ENCODE data around the gene PIEZO2. TPM values are rescaled to one million over a fixed set of nuclear protein-coding genes. Genes with fewer than 3 reads are reported as not detected.
"Not testable (repeated sequence)": the region's sequence is repeated elsewhere in the genome, so short reads cannot be mapped to it uniquely, and the experiment has no call there.

The PIEZO2 gene
- total RNA-seq, 2 donors from 2014 or later, result 0.63 to 3.0 TPM

DNA sequence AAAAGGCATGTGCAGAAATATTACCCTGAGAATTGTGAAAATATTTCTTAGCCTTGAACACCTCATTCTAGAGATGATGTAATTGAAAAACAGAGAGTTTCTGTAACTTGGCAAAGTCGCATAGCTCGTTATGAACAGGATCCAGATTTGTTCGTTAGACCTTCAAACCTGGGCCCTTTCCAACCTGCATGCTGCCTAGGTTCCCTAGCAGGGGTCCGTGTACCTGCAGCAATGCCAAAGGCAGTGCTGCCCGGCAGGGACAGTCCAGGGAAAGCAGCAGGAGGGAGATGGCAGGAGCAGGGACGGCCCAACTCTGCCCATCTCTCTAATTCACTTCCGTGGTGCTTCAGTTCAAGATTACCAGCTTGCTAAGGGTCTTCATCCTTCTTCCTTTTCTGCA lies 12.0 kb downstream of the PIEZO2 start:
- no peak for TF ChIP-seq CTCF (IDR thresholded peaks at IDR 0.05)
- Histone ChIP-seq H3K4me3 (no peak overlapping the region), H3K4me1 (no peaks in the 10 kb centered on the region), H3K9me3 (no peaks in the 10 kb centered on the region), H3K36me3 (no peaks in the 10 kb centered on the region), H3K27me3 (no peaks in the 10 kb centered on the region), H3K27ac (no peak overlapping the region)
- no peak for DNase-seq (ENCODE audit: low spot score)

- DNase-seq (ENCODE audit: low spot score), result no peak
Observed at GRCh38 chr18:11136241-11136640, 13.1 kb downstream of the PIEZO2 start.

GRCh38 chr18:11134940-11135339 lies 14.4 kb downstream of the PIEZO2 start:
- H3K27ac ChIP-seq, result no peak overlapping the region
- TF ChIP-seq CTCF (IDR thresholded peaks at IDR 0.05), result no peak
- H3K4me3 ChIP-seq, result no peak overlapping the region
- peaks cover 0 to under 1% of the 10 kb centered on the region in 2 donors for H3K9me3 ChIP-seq
- DNase-seq (ENCODE audit: low spot score), result no peak
- H3K4me1 ChIP-seq, result no peaks in the 10 kb centered on the region
- no peaks in the 10 kb centered on the region for H3K36me3 ChIP-seq
- no peaks in the 10 kb centered on the region for H3K27me3 ChIP-seq

More at GRCh38 chr18:11136241-11136640, 13.1 kb downstream of the PIEZO2 start:
- TF ChIP-seq CTCF (IDR thresholded peaks at IDR 0.05), result no peak
- no peaks in the 10 kb centered on the region for H3K27me3 ChIP-seq
- H3K36me3 ChIP-seq, result no peaks in the 10 kb centered on the region
- no peaks in the 10 kb centered on the region for H3K4me1 ChIP-seq
- H3K9me3 ChIP-seq, result no peaks in the 10 kb centered on the region
- no peak overlapping the region for H3K27ac ChIP-seq
- H3K4me3 ChIP-seq, result no peak overlapping the region

DNA sequence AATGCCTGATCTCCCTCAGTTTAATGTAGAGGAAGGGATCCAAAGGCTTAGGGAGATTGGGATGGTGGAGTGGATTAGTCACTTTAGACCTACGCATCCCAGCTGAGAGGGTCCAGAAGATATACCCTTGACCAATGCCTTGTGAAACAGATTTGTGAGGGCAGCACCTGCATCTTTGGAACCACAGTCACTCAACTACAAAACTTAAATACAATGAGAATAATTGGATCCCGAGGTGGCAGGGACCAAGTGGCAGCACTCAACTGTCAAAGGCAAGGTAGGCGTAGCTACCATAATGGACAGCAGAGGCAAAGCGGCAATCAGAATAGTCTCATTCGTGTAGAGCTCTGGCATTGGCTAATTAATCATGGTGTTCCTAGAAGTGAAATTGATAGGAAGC lies 20.3 kb downstream of the PIEZO2 start:
- H3K36me3 ChIP-seq; H3K4me1 ChIP-seq; H3K27ac ChIP-seq; H3K27me3 ChIP-seq; DNase-seq (ENCODE audit: low spot score); H3K4me3 ChIP-seq: not testable (repeated sequence)
- H3K9me3 ChIP-seq, result peaks cover 0 to 16% of the 10 kb centered on the region in 2 donors

GRCh38 chr18:11125492-11126315 lies 23.7 kb downstream of the PIEZO2 start:
- Histone ChIP-seq H3K4me3 (no peak overlapping the region), H3K27me3 (no peaks in the 10 kb centered on the region), H3K27ac (no peak overlapping the region), H3K9me3 (peaks cover 0 to 16% of the 10 kb centered on the region in 2 donors), H3K36me3 (no peaks in the 10 kb centered on the region), H3K4me1 (no peaks in the 10 kb centered on the region)
- no peak for DNase-seq (ENCODE audit: low spot score)
- no peak for TF ChIP-seq CTCF (IDR thresholded peaks at IDR 0.05)

DNA sequence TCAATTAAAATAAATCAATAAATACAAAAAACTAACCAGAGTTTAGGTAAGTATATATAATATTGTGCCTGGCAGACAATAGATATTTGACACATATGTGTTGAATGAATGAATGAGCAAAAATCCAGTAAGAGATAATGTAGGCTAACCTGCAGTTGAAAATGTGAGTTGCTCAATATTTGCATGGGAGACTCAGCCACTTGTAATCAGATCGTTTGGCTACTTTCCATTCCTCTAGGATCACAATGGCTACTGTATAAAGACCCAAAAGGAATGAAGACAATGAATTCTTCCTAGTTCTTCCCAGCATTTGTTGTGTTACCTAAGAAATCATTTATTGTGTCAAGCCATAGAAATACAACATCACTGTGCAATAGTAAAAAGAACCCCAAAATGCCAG lies 25.3 kb downstream of the PIEZO2 start:
- H3K36me3 ChIP-seq, result no peaks in the 10 kb centered on the region
- H3K27me3 ChIP-seq, result no peaks in the 10 kb centered on the region

More for the DNA sequence above, 25.3 kb downstream of the PIEZO2 start:
- Histone ChIP-seq H3K4me1 (no peaks in the 10 kb centered on the region), H3K27ac (no peak overlapping the region), H3K4me3 (no peak overlapping the region), H3K9me3 (peaks cover 0 to 7% of the 10 kb centered on the region in 2 donors)
- no peak for DNase-seq (ENCODE audit: low spot score)
- TF ChIP-seq CTCF (IDR thresholded peaks at IDR 0.05), result no peak

All from right atrium auricular region (tissue), 2 donors.